Prostate gland (tissue), 2 donors: ENCODE results near the gene KIF2B. TPM values are rescaled to one million over a fixed set of nuclear protein-coding genes. Genes with fewer than 3 reads are reported as not detected.
"Not testable (repeated sequence)": the region's sequence is repeated elsewhere in the genome, so short reads cannot be mapped to it uniquely, and the experiment has no call there.

Experiments used
- DNase-seq: peaks from one replicate; pipeline ENCODE4 v3.0.0-alpha.2; 2019; ENCODE audit warnings: low spot score
- H3K27ac ChIP-seq, 2 donors: fragments of 200-600 bp; sonication (generic); 2 replicates each; pipeline ENCODE4 v1.5.1; 2017 to 2019
- H3K27me3 ChIP-seq: fragments of 200-600 bp; sonication (generic); replicated peaks from 2 replicates; pipeline ENCODE4 v1.5.1; 2019; ENCODE audit not compliant: insufficient read depth
- H3K36me3 ChIP-seq, 2 donors: fragments of 200-600 bp; sonication (generic); 1 replicate in 1 of 2; 2 replicates in 1 of 2; pipeline versions ENCODE4 v1.5.1 to v1.8.1; 2017 to 2019
- H3K4me1 ChIP-seq: fragments of 200-600 bp; sonication (generic); replicated peaks from 2 replicates; pipeline ENCODE4 v1.5.1; 2019
- H3K4me3 ChIP-seq, 2 donors: fragments of 200-600 bp; sonication (generic); 2 replicates each; pipeline ENCODE4 v1.5.1; 2017 to 2019
- H3K9me3 ChIP-seq: fragments of 200-600 bp; sonication (generic); 2 replicates; pipeline ENCODE4 v1.5.1; 2017
- POLR2A ChIP-seq: fragments of 450-650 bp; IDR thresholded peaks from one replicate; pipeline ENCODE4 v1.6.1; 2016; ENCODE audit warnings: antibody characterized with exemption, mild to moderate bottlenecking
- POLR2AphosphoS5 ChIP-seq: sonication (generic); formaldehyde crosslinking; IDR thresholded peaks from one replicate; pipeline ENCODE4 v1.6.1; 2017; ENCODE audit warnings: antibody characterized with exemption
- WGBS: methylation state at CpG from one replicate; pipeline ENCODE4 v1.1.5; 2018; 5-methylcytosine and 5-hydroxymethylcytosine counted together
- intact Hi-C: fragments of 100-400 bp; cut with DNase I; formaldehyde crosslinking; loops from one replicate; pipeline ENCODE4 v1.14.2; 2022
- total RNA-seq, 2 donors: library from RNA; depleted of rRNA; stranded (reverse); fragments of >200 nt; gene quantifications; one replicate each; pipeline ENCODE4 v1.1.0, GENCODE V29; 2016
- TF ChIP-seq, protein P1 (sequence below), 4 experiments: fragments of 200-600 bp in 2 of 4; fragments of 450-650 bp in 2 of 4; sonication (generic) in 2 of 4; IDR thresholded peaks; 1 replicate in 3 of 4; 2 replicates in 1 of 4; pipeline ENCODE4 v1.5.1; 2016 to 2019; ENCODE audit warnings: antibody characterized with exemption in 4 of 4, mild to moderate bottlenecking in 2 of 4, moderate library complexity in 2 of 4

Gene KIF2B
- total RNA-seq, 2 donors from 2014 or later = 4.8 TPM; not detected in 1

DNA sequence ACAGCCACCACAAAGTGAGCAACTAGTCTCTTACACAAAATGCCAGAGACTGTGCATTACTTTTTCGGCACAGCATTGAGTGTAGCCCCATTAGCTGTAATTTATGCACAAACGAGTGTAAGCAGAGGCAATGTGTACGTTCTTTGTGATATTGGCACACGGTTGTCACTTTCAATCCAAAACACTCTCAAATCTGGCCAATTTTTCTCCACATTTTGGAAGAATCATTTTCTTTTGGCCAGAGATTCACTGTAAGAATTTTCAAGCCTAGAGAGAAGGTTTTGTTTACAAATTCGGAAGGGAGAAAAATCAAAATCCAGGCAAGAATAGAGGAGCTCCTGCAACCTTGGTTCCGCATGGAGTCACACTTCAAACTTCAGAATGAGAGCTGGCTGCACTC, 15.4 kb upstream of the KIF2B start:
- H3K27ac ChIP-seq = no peak overlapping the region
- WGBS = 50% methylated on average over 6 of the region's 6 CpGs
- H3K27me3 ChIP-seq = no peaks in the 10 kb centered on the region
- H3K9me3 ChIP-seq = no peaks in the 10 kb centered on the region
- no peak for DNase-seq
- no peak overlapping the region for H3K4me3 ChIP-seq
- TF ChIP-seq, protein P1, sequence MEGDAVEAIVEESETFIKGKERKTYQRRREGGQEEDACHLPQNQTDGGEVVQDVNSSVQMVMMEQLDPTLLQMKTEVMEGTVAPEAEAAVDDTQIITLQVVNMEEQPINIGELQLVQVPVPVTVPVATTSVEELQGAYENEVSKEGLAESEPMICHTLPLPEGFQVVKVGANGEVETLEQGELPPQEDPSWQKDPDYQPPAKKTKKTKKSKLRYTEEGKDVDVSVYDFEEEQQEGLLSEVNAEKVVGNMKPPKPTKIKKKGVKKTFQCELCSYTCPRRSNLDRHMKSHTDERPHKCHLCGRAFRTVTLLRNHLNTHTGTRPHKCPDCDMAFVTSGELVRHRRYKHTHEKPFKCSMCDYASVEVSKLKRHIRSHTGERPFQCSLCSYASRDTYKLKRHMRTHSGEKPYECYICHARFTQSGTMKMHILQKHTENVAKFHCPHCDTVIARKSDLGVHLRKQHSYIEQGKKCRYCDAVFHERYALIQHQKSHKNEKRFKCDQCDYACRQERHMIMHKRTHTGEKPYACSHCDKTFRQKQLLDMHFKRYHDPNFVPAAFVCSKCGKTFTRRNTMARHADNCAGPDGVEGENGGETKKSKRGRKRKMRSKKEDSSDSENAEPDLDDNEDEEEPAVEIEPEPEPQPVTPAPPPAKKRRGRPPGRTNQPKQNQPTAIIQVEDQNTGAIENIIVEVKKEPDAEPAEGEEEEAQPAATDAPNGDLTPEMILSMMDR (IDR thresholded peaks at IDR 0.05) = no peak
- TF ChIP-seq POLR2AphosphoS5 = no peak
- TF ChIP-seq POLR2A = no peak
- intact Hi-C loops = no loop called here
- no peaks in the 10 kb centered on the region for H3K4me1 ChIP-seq
- H3K36me3 ChIP-seq = no peaks in the 10 kb centered on the region

DNA sequence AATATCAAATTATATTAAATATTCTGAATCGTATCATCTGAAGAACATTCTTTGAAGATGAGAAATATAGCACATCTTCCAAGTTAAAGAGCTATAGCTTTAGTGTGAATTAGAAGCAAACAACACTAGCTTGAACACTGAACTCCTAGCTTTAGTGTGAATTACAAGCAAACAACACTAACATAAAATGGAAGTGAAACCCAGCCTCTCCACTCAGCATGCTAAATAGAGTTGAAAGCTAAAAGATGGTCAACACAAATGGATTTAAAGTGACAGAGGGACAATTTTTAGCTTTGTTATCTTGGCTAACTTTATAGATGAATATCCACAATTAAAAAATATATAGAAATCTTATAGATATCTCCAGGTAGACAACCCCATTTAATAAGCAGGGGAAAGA, 4.5 kb upstream of the KIF2B start:
- Histone ChIP-seq H3K27me3 (no peaks in the 10 kb centered on the region), H3K36me3 (no peaks in the 10 kb centered on the region), H3K4me1 (no peaks in the 10 kb centered on the region), H3K9me3 (no peaks in the 10 kb centered on the region), H3K27ac (no peak overlapping the region), H3K4me3 (no peak overlapping the region)
- DNase-seq = no peak
- no peak for TF ChIP-seq POLR2A
- TF ChIP-seq, protein P1 (IDR thresholded peaks at IDR 0.05) = no peak
- TF ChIP-seq POLR2AphosphoS5 = no peak
- WGBS = 95% methylated on average over 1 of the region's 1 CpG
- intact Hi-C loops = no loop called here

DNA sequence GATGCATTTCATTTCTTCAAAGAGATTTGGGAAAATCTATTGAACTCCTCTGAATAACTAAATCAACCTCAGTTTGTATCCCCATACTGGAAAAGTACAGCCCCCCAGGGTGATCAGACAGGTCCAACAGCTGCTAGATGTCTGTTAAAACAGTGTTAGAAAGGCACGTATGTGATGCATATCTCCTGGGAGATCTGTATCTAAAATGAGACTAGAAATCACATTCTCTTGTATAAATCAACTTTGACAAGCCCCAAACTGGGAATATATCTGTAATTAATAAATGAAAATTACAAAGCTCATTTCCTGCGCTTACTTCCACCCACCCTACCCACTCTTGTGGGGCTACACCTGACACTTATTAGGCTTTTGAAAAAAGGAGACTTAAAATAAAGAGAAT, 3.8 kb upstream of the KIF2B start:
- Histone ChIP-seq H3K36me3 (no peaks in the 10 kb centered on the region), H3K9me3 (no peaks in the 10 kb centered on the region), H3K27me3 (no peaks in the 10 kb centered on the region), H3K27ac (no peak overlapping the region), H3K4me3 (no peak overlapping the region), H3K4me1 (no peaks in the 10 kb centered on the region)
- WGBS = 50% methylated on average over 2 of the region's 2 CpGs
- TF ChIP-seq, protein P1 (IDR thresholded peaks at IDR 0.05) = no peak
- TF ChIP-seq POLR2AphosphoS5 (no peak), POLR2A (no peak)
- intact Hi-C loops = no loop called here
- no peak for DNase-seq

DNA sequence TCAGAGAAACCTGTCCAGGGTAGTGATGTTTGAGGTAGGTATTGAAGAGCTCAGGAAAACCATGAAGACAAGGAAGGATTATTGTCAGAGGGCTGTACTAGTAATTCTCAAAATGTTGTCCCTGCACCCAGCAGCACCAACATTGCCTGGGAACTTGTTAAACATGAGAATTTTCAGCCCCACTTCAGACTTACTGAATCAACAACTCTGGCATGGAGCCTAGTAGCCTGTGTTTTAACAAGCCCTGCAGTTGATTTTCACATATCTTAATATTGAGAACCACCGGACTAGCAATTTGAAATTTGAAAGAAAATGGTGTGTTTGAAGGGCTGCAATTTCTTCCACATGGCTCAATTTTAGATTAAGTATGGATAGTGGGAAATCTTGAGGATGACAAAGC, 2.8 kb upstream of the KIF2B start:
- DNase-seq = no peak
- Histone ChIP-seq H3K27me3 (no peaks in the 10 kb centered on the region), H3K27ac (no peak overlapping the region), H3K36me3 (no peaks in the 10 kb centered on the region), H3K9me3 (no peaks in the 10 kb centered on the region), H3K4me1 (no peaks in the 10 kb centered on the region), H3K4me3 (no peak overlapping the region)
- intact Hi-C loops = no loop called here
- TF ChIP-seq, protein P1 (IDR thresholded peaks at IDR 0.05) = no peak
- no peak for TF ChIP-seq POLR2AphosphoS5
- TF ChIP-seq POLR2A = no peak
- WGBS = 48% methylated on average over 1 of the region's 1 CpG

DNA sequence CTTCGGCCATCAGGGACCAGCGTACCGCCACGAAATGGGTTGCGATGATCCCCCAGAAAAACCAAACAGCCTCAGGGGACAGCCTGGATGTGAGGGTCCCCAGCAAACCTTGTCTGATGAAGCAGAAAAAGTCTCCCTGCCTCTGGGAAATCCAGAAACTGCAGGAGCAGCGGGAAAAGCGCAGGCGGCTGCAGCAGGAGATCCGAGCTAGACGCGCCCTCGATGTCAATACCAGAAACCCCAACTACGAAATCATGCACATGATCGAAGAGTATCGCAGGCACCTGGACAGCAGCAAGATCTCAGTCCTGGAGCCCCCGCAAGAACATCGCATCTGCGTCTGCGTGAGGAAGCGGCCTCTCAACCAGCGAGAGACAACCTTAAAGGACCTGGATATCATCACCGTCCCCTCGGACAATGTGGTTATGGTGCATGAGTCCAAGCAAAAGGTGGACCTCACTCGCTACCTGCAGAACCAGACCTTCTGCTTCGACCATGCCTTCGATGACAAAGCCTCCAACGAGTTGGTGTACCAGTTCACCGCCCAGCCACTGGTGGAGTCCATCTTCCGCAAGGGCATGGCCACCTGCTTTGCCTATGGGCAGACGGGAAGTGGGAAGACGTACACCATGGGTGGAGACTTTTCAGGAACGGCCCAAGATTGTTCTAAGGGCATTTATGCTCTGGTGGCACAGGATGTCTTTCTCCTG, 769 bp downstream of the KIF2B start:
- H3K36me3 ChIP-seq = no peaks in the 10 kb centered on the region
- WGBS = 95% methylated on average over 32 of the region's 32 CpGs
- TF ChIP-seq POLR2AphosphoS5 (no peak), POLR2A (no peak)
- TF ChIP-seq, protein P1 (IDR thresholded peaks at IDR 0.05) = no peak
- H3K27ac ChIP-seq = no peak overlapping the region
- no peaks in the 10 kb centered on the region for H3K27me3 ChIP-seq
- H3K4me1 ChIP-seq = no peaks in the 10 kb centered on the region
- no peak overlapping the region for H3K4me3 ChIP-seq
- intact Hi-C loops = no loop called here
- no peak for DNase-seq
- H3K9me3 ChIP-seq = no peaks in the 10 kb centered on the region

DNA sequence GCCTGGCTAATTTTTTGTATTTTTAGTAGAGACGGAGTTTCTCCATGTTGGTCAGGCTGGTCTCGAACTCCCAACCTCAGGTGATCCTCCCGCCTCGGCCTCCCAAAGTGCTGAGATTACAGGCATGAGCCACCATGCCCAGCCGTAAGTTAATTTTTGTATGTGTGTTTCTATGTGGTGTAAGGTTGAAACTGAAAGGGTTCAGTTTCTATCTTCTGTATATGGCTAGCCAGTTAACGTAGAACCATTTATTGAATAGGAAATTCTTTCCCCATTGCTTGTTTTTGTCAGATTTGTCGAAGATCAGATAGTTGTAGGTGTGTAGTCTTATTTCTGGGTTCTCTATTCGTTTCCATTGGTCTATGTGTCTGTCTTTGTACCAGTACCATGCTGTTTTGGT, 12.0 kb downstream of the KIF2B start:
- WGBS = 86% methylated on average over 8 of the region's 8 CpGs
- H3K27ac ChIP-seq, H3K4me1 ChIP-seq, H3K36me3 ChIP-seq, intact Hi-C loops, H3K27me3 ChIP-seq, H3K4me3 ChIP-seq, DNase-seq, H3K9me3 ChIP-seq: not testable (repeated sequence)
